Ishikawa (cell line): ENCODE measurements around the gene SARDH.

Experiments used
- EGR1 ChIP-seq: IDR thresholded peaks from 2 replicates; pipeline ENCODE4 v1.6.1; 2012
- RAD21 ChIP-seq: IDR thresholded peaks from 2 replicates; pipeline ENCODE4 v1.6.1; 2012; ENCODE audit warnings: low read depth
- TF ChIP-seq, protein P1 (sequence below): IDR thresholded peaks from 2 replicates; pipeline ENCODE4 v1.6.1; 2012; ENCODE audit warnings: low read depth, mild to moderate bottlenecking

DNA sequence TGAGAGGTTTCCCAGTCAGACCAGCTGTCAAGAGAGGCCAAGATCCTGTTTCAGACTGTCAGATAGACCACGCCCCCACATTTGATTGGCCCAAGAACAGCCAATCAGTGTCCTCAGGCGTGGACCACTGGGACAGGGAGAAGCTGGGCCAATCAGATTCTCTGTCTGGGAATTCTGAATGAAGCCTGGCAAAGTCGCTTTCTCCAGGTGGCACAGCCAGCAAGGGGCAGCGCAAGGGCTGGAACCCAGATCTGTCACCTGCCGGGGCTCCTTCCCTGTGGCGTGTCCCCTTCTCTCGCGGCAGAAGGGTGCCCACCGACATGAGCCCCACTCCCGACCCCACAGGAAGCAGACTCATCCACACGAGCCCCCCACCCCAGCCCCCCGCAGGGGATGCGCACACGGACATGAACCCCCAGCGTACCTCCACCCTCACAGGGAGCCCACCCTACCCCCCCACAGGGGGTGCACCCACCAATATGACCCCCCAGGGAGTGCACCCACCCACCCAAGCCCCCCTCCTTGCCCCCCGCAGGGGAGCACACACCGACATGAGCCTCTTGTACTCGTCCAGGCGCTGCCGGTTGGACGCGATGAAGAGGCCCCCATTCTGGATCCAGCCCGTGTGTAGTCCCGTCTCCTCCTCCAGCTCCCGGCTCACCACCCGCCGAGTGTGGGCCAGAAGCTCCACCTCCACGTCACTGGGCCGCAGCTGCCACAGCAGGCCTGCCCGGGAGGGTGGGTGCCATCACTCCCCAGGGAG is 6.1 kb downstream of the SARDH start:
- TF ChIP-seq EGR1 = no peak
- TF ChIP-seq, protein P1, sequence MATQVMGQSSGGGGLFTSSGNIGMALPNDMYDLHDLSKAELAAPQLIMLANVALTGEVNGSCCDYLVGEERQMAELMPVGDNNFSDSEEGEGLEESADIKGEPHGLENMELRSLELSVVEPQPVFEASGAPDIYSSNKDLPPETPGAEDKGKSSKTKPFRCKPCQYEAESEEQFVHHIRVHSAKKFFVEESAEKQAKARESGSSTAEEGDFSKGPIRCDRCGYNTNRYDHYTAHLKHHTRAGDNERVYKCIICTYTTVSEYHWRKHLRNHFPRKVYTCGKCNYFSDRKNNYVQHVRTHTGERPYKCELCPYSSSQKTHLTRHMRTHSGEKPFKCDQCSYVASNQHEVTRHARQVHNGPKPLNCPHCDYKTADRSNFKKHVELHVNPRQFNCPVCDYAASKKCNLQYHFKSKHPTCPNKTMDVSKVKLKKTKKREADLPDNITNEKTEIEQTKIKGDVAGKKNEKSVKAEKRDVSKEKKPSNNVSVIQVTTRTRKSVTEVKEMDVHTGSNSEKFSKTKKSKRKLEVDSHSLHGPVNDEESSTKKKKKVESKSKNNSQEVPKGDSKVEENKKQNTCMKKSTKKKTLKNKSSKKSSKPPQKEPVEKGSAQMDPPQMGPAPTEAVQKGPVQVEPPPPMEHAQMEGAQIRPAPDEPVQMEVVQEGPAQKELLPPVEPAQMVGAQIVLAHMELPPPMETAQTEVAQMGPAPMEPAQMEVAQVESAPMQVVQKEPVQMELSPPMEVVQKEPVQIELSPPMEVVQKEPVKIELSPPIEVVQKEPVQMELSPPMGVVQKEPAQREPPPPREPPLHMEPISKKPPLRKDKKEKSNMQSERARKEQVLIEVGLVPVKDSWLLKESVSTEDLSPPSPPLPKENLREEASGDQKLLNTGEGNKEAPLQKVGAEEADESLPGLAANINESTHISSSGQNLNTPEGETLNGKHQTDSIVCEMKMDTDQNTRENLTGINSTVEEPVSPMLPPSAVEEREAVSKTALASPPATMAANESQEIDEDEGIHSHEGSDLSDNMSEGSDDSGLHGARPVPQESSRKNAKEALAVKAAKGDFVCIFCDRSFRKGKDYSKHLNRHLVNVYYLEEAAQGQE = no peak
- TF ChIP-seq RAD21 = no peak
